ENCODE data around the gene ABCA6. TPM values are rescaled to one million over a fixed set of nuclear protein-coding genes. Genes with fewer than 3 reads are reported as not detected.

Gene ABCA6
- total and polyA plus RNA-seq, 9 of the 15 experiments (the other 6 are each of a cell fraction or from before 2014, with no cell fraction given), result 0.06 to 0.73 (median 0.15) TPM

DNA sequence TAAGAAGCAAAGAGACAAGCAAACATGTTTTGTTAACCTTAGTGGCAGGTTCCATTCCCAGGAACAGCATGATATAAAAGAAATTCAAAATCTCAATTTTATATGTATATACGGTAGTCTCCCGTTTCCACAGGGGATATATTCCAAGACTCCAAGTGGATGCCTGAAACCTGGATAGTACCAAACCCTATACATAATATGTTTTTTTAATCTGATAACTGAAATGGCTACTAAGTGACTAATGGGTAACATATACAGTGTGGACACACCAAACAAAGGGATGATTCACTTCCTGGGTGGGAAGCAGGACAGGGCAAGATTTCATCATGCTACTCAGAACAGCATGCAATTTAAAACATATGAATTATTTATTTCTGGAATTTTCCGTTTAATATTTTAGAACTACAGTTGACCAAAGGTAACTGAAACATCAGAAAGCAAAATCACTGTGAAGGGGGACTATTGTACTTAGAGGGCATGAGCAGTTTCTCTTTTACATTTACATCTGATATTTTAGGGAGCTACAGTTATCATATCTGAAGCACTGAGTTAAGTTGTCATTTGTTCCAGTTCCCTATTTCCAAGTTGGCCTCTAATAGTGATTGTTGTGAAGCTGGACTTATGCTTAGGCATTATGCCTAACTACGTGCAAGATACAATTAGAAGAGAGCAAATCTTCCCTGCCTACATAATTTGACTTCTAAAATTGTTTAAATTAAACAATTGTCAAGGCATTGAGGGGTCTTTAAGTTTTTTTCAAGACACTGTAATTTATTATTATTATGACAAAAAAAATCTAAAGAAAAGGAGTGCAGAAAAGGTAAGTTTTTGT lies 34.1 kb upstream of the ABCA6 start (continued):
- TF ChIP-seq, protein P1, sequence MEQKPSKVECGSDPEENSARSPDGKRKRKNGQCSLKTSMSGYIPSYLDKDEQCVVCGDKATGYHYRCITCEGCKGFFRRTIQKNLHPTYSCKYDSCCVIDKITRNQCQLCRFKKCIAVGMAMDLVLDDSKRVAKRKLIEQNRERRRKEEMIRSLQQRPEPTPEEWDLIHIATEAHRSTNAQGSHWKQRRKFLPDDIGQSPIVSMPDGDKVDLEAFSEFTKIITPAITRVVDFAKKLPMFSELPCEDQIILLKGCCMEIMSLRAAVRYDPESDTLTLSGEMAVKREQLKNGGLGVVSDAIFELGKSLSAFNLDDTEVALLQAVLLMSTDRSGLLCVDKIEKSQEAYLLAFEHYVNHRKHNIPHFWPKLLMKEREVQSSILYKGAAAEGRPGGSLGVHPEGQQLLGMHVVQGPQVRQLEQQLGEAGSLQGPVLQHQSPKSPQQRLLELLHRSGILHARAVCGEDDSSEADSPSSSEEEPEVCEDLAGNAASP (IDR thresholded peaks at IDR 0.05), result no peak
- peak; percentile 73 for TF ChIP-seq ARID1B (IDR thresholded peaks at IDR 0.05)
- no peak for TF ChIP-seq CAMTA2 (CRISPR knock-in tag; conservative IDR thresholded peaks at IDR 0.05)
- TF ChIP-seq, protein P2, sequence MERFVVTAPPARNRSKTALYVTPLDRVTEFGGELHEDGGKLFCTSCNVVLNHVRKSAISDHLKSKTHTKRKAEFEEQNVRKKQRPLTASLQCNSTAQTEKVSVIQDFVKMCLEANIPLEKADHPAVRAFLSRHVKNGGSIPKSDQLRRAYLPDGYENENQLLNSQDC (CRISPR knock-in tag; IDR thresholded peaks at IDR 0.05), result no peak
- TF ChIP-seq TAF7 (tag; IDR thresholded peaks at IDR 0.05), result no peak
- TF ChIP-seq ZNF699 (CRISPR knock-in tag; IDR thresholded peaks at IDR 0.05; ENCODE audit: insufficient replicate concordance), result no peak
- TF ChIP-seq JUN (IDR thresholded peaks at IDR 0.05; ENCODE audit: borderline replicate concordance, low read depth, low read length), result peak; percentile 85
- TF ChIP-seq JUN (CRISPR knock-in tag; IDR thresholded peaks at IDR 0.05; ENCODE audit: borderline replicate concordance), result no peak
- no peak for TF ChIP-seq RNF2 (IDR thresholded peaks at IDR 0.05)
- no peak for TF ChIP-seq HOXB6 (CRISPR knock-in tag; IDR thresholded peaks at IDR 0.05; ENCODE audit: borderline replicate concordance)
- TF ChIP-seq, protein P3, sequence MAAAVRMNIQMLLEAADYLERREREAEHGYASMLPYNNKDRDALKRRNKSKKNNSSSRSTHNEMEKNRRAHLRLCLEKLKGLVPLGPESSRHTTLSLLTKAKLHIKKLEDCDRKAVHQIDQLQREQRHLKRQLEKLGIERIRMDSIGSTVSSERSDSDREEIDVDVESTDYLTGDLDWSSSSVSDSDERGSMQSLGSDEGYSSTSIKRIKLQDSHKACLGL (CRISPR knock-in tag; IDR thresholded peaks at IDR 0.05; ENCODE audit: borderline replicate concordance, poor library complexity, severe bottlenecking), result no peak
- TF ChIP-seq SMARCE1 (IDR thresholded peaks at IDR 0.05), result peak; percentile 80
- no peak for TF ChIP-seq ZNF79 (CRISPR knock-in tag; IDR thresholded peaks at IDR 0.05; ENCODE audit: low read depth)
- peak; percentile 66; the same call in 1 of the 2 replicates for TF ChIP-seq DMBX1 (CRISPR knock-in tag; IDR thresholded peaks at IDR 0.05; ENCODE audit: borderline replicate concordance)
- no peak for TF ChIP-seq SMAD3 (CRISPR knock-in tag; conservative IDR thresholded peaks at IDR 0.05)
- TF ChIP-seq, protein P4, sequence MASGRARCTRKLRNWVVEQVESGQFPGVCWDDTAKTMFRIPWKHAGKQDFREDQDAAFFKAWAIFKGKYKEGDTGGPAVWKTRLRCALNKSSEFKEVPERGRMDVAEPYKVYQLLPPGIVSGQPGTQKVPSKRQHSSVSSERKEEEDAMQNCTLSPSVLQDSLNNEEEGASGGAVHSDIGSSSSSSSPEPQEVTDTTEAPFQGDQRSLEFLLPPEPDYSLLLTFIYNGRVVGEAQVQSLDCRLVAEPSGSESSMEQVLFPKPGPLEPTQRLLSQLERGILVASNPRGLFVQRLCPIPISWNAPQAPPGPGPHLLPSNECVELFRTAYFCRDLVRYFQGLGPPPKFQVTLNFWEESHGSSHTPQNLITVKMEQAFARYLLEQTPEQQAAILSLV (tag; IDR thresholded peaks at IDR 0.05), result peak; percentile 34; the same call in 1 of the 2 replicates
- no peak for TF ChIP-seq NUFIP1 (IDR thresholded peaks at IDR 0.05; ENCODE audit: partially characterized antibody)
- TF ChIP-seq, protein P5, sequence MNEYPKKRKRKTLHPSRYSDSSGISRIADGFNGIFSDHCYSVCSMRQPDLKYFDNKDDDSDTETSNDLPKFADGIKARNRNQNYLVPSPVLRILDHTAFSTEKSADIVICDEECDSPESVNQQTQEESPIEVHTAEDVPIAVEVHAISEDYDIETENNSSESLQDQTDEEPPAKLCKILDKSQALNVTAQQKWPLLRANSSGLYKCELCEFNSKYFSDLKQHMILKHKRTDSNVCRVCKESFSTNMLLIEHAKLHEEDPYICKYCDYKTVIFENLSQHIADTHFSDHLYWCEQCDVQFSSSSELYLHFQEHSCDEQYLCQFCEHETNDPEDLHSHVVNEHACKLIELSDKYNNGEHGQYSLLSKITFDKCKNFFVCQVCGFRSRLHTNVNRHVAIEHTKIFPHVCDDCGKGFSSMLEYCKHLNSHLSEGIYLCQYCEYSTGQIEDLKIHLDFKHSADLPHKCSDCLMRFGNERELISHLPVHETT (CRISPR knock-in tag; conservative IDR thresholded peaks at IDR 0.05 in 1 of 2, IDR thresholded peaks at IDR 0.05 in 1 of 2), result peak in 1 of 2 experiments; percentile 84; a peak in 2 of 4 replicates
- TF ChIP-seq BRF1 (IDR thresholded peaks at IDR 0.05; ENCODE audit: borderline replicate concordance, extremely low read depth, insufficient read length), result no peak
- TF ChIP-seq POLR2H (tag; IDR thresholded peaks at IDR 0.05; ENCODE audit: low read depth), result peak; percentile 80
- peak; percentile 36; the same call in 1 of the 2 replicates for TF ChIP-seq ILK (tag; IDR thresholded peaks at IDR 0.05; ENCODE audit: borderline replicate concordance, low read depth)

Measured in K562 (cell line).